ENCODE measurements around the gene AFTPH. TPM values are rescaled to one million over a fixed set of nuclear protein-coding genes. Genes with fewer than 3 reads are reported as not detected.

Gene AFTPH
- total and polyA plus RNA-seq, 9 of the 15 experiments (the other 6 are each of a cell fraction or from before 2014, with no cell fraction given), result 8.0 to 26.2 (median 13.8) TPM

- TF ChIP-seq ZBTB7A (IDR thresholded peaks at IDR 0.05; ENCODE audit: borderline replicate concordance, control insufficient read depth, low read depth, low read length) (peak; percentile 35; the same call in 1 of the 2 replicates), E2F6 (IDR thresholded peaks at IDR 0.05; ENCODE audit: borderline replicate concordance in 1 of 2, extremely low read depth in 1 of 2, insufficient read depth in 1 of 2, insufficient read length in 1 of 2, low read depth in 1 of 2, low read length in 1 of 2, poor library complexity in 1 of 2, severe bottlenecking in 1 of 2) (peak in 1 of 2 experiments; percentile 6), KAT8 (IDR thresholded peaks at IDR 0.05; ENCODE audit: low read depth) (no peak), VEZF1 (CRISPR knock-in tag; IDR thresholded peaks at IDR 0.05) (peak; percentile 76), MYNN (IDR thresholded peaks at IDR 0.05) (no peak), MYNN (CRISPR knock-in tag; IDR thresholded peaks at IDR 0.05) (no peak), KDM4B (IDR thresholded peaks at IDR 0.05; ENCODE audit: borderline replicate concordance in 2 of 2, low read depth in 1 of 2) (no peak), NR2C2 (CRISPR knock-in tag; IDR thresholded peaks at IDR 0.05) (no peak), NR2C2 (tag; IDR thresholded peaks at IDR 0.05) (peak; percentile 61), FOXP1 (CRISPR knock-in tag; IDR thresholded peaks at IDR 0.05) (no peak), ZFP91 (CRISPR knock-in tag; IDR thresholded peaks at IDR 0.05) (no peak), DIDO1 (tag; IDR thresholded peaks at IDR 0.05; ENCODE audit: low read depth) (no peak), RERE (CRISPR knock-in tag; IDR thresholded peaks at IDR 0.05; ENCODE audit: borderline replicate concordance) (no peak), USF1 (CRISPR knock-in tag; IDR thresholded peaks at IDR 0.05) (peak; percentile 87), XRCC5 (IDR thresholded peaks at IDR 0.05; ENCODE audit: low read depth, low read length) (0 out of 2 replicates have a peak, but pooled peaks have one; percentile 27)
Observed at GRCh38 chr2:64640153-64641044, 116.3 kb downstream of the AFTPH start (continued).

Measured in K562 (cell line).